OCI-LY1 (cell line): ENCODE measurements around the gene ATG14.
A peak's percentile ranks its signal among the peaks of the same experiment; 100 is the strongest.

ENCODE experiments used
- H2AFZ ChIP-seq: fragments of 200-600 bp; sonication (generic), shearing (Covaris generic); 2 replicates; pipeline ENCODE4 v1.6.0; 2014; ENCODE audit warnings: antibody characterized with exemption, mild to moderate bottlenecking, low read length
- H3F3A ChIP-seq: fragments of 200-600 bp; sonication (generic), shearing (Covaris generic); 2 replicates; pipeline ENCODE4 v1.6.0; 2014; ENCODE audit warnings: mild to moderate bottlenecking, antibody characterized with exemption, low read length, moderate library complexity; ENCODE audit not compliant: insufficient read depth
- H3K27ac ChIP-seq: fragments of 200-600 bp; sonication (generic); 2 replicates; pipeline ENCODE4 v1.5.1; 2014; ENCODE audit warnings: low read length, mixed run types, mild to moderate bottlenecking, low read depth; ENCODE audit not compliant: poor library complexity, severe bottlenecking
- H3K27me3 ChIP-seq: fragments of 200-600 bp; sonication (generic); 2 replicates; pipeline ENCODE4 v1.6.0; 2014; ENCODE audit warnings: antibody characterized with exemption, mild to moderate bottlenecking, low read length, moderate library complexity; ENCODE audit not compliant: insufficient read depth
- H3K36me3 ChIP-seq: fragments of 200-600 bp; sonication (generic); 2 replicates; pipeline ENCODE4 v1.6.1; 2014; ENCODE audit warnings: mild to moderate bottlenecking, antibody characterized with exemption, low read length, moderate library complexity, mixed read lengths; ENCODE audit not compliant: insufficient read depth
- H3K4me1 ChIP-seq: fragments of 200-600 bp; sonication (generic); 2 replicates; pipeline ENCODE4 v1.5.1; 2014; ENCODE audit warnings: mild to moderate bottlenecking, low read length, moderate library complexity; ENCODE audit not compliant: insufficient read depth, severe bottlenecking
- H3K4me2 ChIP-seq: fragments of 200-600 bp; sonication (generic), shearing (Covaris generic); 2 replicates; pipeline ENCODE4 v1.6.1; 2014; ENCODE audit warnings: low read length
- H3K4me3 ChIP-seq: fragments of 200-600 bp; sonication (generic); 2 replicates; pipeline ENCODE4 v1.5.1; 2014; ENCODE audit warnings: low read length, low read depth, mild to moderate bottlenecking, mixed read lengths; ENCODE audit not compliant: poor library complexity, severe bottlenecking
- H3K79me2 ChIP-seq: fragments of 200-600 bp; shearing (Covaris generic); 2 replicates; pipeline ENCODE4 v1.6.1; 2016; ENCODE audit warnings: mixed run types, low read length, mixed read lengths; ENCODE audit not compliant: insufficient read depth
- H3K9ac ChIP-seq: fragments of 200-600 bp; sonication (generic), shearing (Covaris generic); 2 replicates; pipeline ENCODE4 v1.6.1; 2014; ENCODE audit warnings: mild to moderate bottlenecking, low read length, mixed read lengths
- H3K9me2 ChIP-seq: fragments of 200-600 bp; sonication (generic), shearing (Covaris generic); 2 replicates; pipeline ENCODE4 v1.6.1; 2014; ENCODE audit warnings: low read depth, mild to moderate bottlenecking, low read length, mixed read lengths
- H3K9me3 ChIP-seq: fragments of 200-600 bp; shearing (Covaris generic); 2 replicates; pipeline ENCODE4 v1.6.1; 2014; ENCODE audit warnings: low read length, mixed read lengths
- H4K20me1 ChIP-seq: fragments of 200-600 bp; sonication (generic), shearing (Covaris generic); 2 replicates; pipeline ENCODE4 v1.6.0; 2016; ENCODE audit warnings: mild to moderate bottlenecking, low read length; ENCODE audit not compliant: insufficient read depth
- EZH2 ChIP-seq: fragments of 200-600 bp; sonication (generic), shearing (Covaris generic); IDR thresholded peaks from 2 replicates; pipeline ENCODE4 v1.8.0; 2017; ENCODE audit warnings: borderline replicate concordance, mixed run types, mild to moderate bottlenecking, antibody characterized with exemption, low read length, moderate library complexity, mixed read lengths
- TF ChIP-seq, protein P1 (sequence below): fragments of 200-600 bp; sonication (generic), shearing (Covaris generic); IDR thresholded peaks from 2 replicates; pipeline ENCODE4 v1.5.1; 2017; ENCODE audit warnings: mild to moderate bottlenecking, antibody characterized with exemption, low read length, moderate library complexity, mixed read lengths

The ATG14 gene

GRCh38 chr14:55328317-55328716 lies 83.3 kb downstream of the ATG14 start:
- H3K4me1 ChIP-seq, result peaks cover 34% of the 10 kb centered on the region
- H3K36me3 ChIP-seq, result peaks cover 11% of the 10 kb centered on the region; the same call in 1 of the 2 replicates
- no peak overlapping the region for H3K27ac ChIP-seq
- no peaks in the 10 kb centered on the region; the same call in 1 of the 2 replicates for H3K9me3 ChIP-seq
- no peak overlapping the region for H2AFZ ChIP-seq
- no peak overlapping the region for H3K9ac ChIP-seq
- peaks cover 28% of the 10 kb centered on the region; the same call in 1 of the 2 replicates for H3K79me2 ChIP-seq
- peaks cover 3% of the 10 kb centered on the region; the same call in 1 of the 2 replicates for H3F3A ChIP-seq
- no peak overlapping the region for H3K4me3 ChIP-seq
- no peaks in the 10 kb centered on the region for H3K9me2 ChIP-seq
- H3K27me3 ChIP-seq, result no peaks in the 10 kb centered on the region
- H4K20me1 ChIP-seq, result no peaks in the 10 kb centered on the region
- no peak for TF ChIP-seq EZH2
- TF ChIP-seq, protein P1, sequence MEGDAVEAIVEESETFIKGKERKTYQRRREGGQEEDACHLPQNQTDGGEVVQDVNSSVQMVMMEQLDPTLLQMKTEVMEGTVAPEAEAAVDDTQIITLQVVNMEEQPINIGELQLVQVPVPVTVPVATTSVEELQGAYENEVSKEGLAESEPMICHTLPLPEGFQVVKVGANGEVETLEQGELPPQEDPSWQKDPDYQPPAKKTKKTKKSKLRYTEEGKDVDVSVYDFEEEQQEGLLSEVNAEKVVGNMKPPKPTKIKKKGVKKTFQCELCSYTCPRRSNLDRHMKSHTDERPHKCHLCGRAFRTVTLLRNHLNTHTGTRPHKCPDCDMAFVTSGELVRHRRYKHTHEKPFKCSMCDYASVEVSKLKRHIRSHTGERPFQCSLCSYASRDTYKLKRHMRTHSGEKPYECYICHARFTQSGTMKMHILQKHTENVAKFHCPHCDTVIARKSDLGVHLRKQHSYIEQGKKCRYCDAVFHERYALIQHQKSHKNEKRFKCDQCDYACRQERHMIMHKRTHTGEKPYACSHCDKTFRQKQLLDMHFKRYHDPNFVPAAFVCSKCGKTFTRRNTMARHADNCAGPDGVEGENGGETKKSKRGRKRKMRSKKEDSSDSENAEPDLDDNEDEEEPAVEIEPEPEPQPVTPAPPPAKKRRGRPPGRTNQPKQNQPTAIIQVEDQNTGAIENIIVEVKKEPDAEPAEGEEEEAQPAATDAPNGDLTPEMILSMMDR, result no peak
- H3K4me2 ChIP-seq, result no peak overlapping the region

- peaks cover 3% of the 10 kb centered on the region; the same call in 1 of the 2 replicates for H3F3A ChIP-seq
- H3K9ac ChIP-seq, result no peak overlapping the region
- H3K36me3 ChIP-seq, result peaks cover 11% of the 10 kb centered on the region; the same call in 1 of the 2 replicates
- H3K9me3 ChIP-seq, result no peaks in the 10 kb centered on the region; the same call in 1 of the 2 replicates
- peak overlapping the region; percentile 52 for H3K27ac ChIP-seq
- H2AFZ ChIP-seq, result no peak overlapping the region
- TF ChIP-seq, protein P1, result no peak
- H3K9me2 ChIP-seq, result no peaks in the 10 kb centered on the region
- H3K27me3 ChIP-seq, result no peaks in the 10 kb centered on the region
- H4K20me1 ChIP-seq, result no peaks in the 10 kb centered on the region
- no peak overlapping the region for H3K4me2 ChIP-seq
- H3K4me1 ChIP-seq, result peaks cover 22% of the 10 kb centered on the region
- no peak overlapping the region for H3K4me3 ChIP-seq
- H3K79me2 ChIP-seq, result peaks cover 20% of the 10 kb centered on the region; the same call in 1 of the 2 replicates
Observed at GRCh38 chr14:55327179-55327578, 84.5 kb downstream of the ATG14 start.

DNA sequence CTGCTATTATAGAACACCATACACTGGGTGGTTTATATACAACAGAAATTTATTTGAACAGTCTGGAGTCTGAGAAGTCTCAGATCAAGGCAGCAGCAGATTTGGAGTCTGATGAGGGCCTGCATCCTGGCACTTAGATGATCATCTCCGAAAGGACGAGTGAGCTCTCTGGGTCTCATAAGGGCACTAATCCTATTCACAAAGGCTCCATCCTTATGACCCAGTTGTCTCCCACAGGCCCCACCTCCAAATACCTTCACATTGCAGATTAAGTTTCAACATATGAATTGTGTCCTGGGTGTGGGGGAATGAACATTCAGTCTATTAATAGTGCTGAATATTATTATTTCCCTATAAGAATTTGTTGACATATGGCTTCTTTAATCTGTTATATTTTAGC lies 86.8 kb downstream of the ATG14 start:
- Histone ChIP-seq H3K9ac (no peak overlapping the region), H3K27me3 (no peaks in the 10 kb centered on the region), H4K20me1 (no peaks in the 10 kb centered on the region), H3F3A (peaks cover 3% of the 10 kb centered on the region; the same call in 1 of the 2 replicates), H3K4me2 (no peak overlapping the region), H3K9me3 (no peaks in the 10 kb centered on the region; the same call in 1 of the 2 replicates), H3K27ac (no peak overlapping the region), H3K79me2 (peaks cover 15% of the 10 kb centered on the region; the same call in 1 of the 2 replicates), H2AFZ (no peak overlapping the region), H3K9me2 (no peaks in the 10 kb centered on the region), H3K36me3 (peaks cover 11% of the 10 kb centered on the region; the same call in 1 of the 2 replicates), H3K4me1 (peaks cover 20% of the 10 kb centered on the region), H3K4me3 (no peak overlapping the region)
- TF ChIP-seq, protein P1, result no peak
- TF ChIP-seq EZH2, result no peak
